ENCODE results near the gene KRT83. TPM values are rescaled to one million over a fixed set of nuclear protein-coding genes. Genes with fewer than 3 reads are reported as not detected.
"Not testable (repeated sequence)": the region's sequence is repeated elsewhere in the genome, so short reads cannot be mapped to it uniquely, and the experiment has no call there.

Gene KRT83
- total RNA-seq, 4 donors from 2014 or later, result 10.3 to 97.1 (median 33.9) TPM; not detected in 1

GRCh38 chr12:52307836-52308805, 13.1 kb downstream of the KRT83 start:
- Histone ChIP-seq H3K36me3 (no peaks in the 10 kb centered on the region), H3K9me3 (no peaks in the 10 kb centered on the region), H3K27ac (peak overlapping the region; percentile 18), H3K4me1 (peaks cover 13% of the 10 kb centered on the region), H3K4me3 (peak overlapping the region; percentile 52), H3K27me3 (peaks cover 38% of the 10 kb centered on the region)
- TF ChIP-seq EP300 (IDR thresholded peaks at IDR 0.05), result no peak
- TF ChIP-seq CTCF (IDR thresholded peaks at IDR 0.05), result peak; percentile 12 to 41
- 12% methylated on average over 52 of the region's 71 CpGs for WGBS
- DNase-seq (ENCODE audit: low spot score in 2 of 2), result peak in 1 of 2 donors; percentile 74

GRCh38 chr12:52306731-52307130, 14.5 kb downstream of the KRT83 start:
- TF ChIP-seq POLR2AphosphoS5 (IDR thresholded peaks at IDR 0.05), result no peak
- no peak for TF ChIP-seq POLR2A (IDR thresholded peaks at IDR 0.05)
- no peak for TF ChIP-seq EP300 (IDR thresholded peaks at IDR 0.05)
- TF ChIP-seq CTCF (IDR thresholded peaks at IDR 0.05), result no peak
- 100% methylated on average over 2 of the region's 2 CpGs for WGBS
- no peak overlapping the region for H3K27ac ChIP-seq
- no peaks in the 10 kb centered on the region for H3K9me3 ChIP-seq
- H3K4me3 ChIP-seq, result no peak overlapping the region
- peaks cover 13% of the 10 kb centered on the region for H3K4me1 ChIP-seq
- peaks cover 32% of the 10 kb centered on the region for H3K27me3 ChIP-seq
- H3K36me3 ChIP-seq, result no peaks in the 10 kb centered on the region
- peak in 1 of 2 donors; percentile 25 for DNase-seq (ENCODE audit: low spot score in 2 of 2)

- H3K27me3 ChIP-seq, result peaks cover 32% of the 10 kb centered on the region
- 73% methylated on average over 6 of the region's 11 CpGs for WGBS
- no peak overlapping the region for H3K4me3 ChIP-seq
- DNase-seq (ENCODE audit: low spot score in 2 of 2), result peak in 1 of 2 donors; percentile 38
- TF ChIP-seq POLR2AphosphoS5 (IDR thresholded peaks at IDR 0.05), result no peak
- no peak for TF ChIP-seq CTCF (IDR thresholded peaks at IDR 0.05)
- TF ChIP-seq EP300 (IDR thresholded peaks at IDR 0.05), result no peak
- TF ChIP-seq POLR2A (IDR thresholded peaks at IDR 0.05), result no peak
- no peaks in the 10 kb centered on the region for H3K9me3 ChIP-seq
- H3K27ac ChIP-seq, result no peak overlapping the region
- H3K36me3 ChIP-seq, result no peaks in the 10 kb centered on the region
- peaks cover 13% of the 10 kb centered on the region for H3K4me1 ChIP-seq
Measured at GRCh38 chr12:52305921-52306705, 15.1 kb downstream of the KRT83 start.

- H3K9me3 ChIP-seq, H3K27ac ChIP-seq, H3K4me3 ChIP-seq, H3K36me3 ChIP-seq: not testable (repeated sequence)
- WGBS, result 82% methylated on average over 14 of the region's 15 CpGs
- Histone ChIP-seq H3K27me3 (peaks cover 30% of the 10 kb centered on the region), H3K4me1 (peaks cover 13% of the 10 kb centered on the region)
- DNase-seq (ENCODE audit: low spot score in 2 of 2), result peak in 1 of 2 donors; percentile 57
Measured at GRCh38 chr12:52304941-52305411, 16.2 kb downstream of the KRT83 start.

GRCh38 chr12:52302242-52302914, 18.8 kb downstream of the KRT83 start:
- not testable (repeated sequence) for H3K4me3 ChIP-seq; H3K9me3 ChIP-seq; H3K4me1 ChIP-seq; H3K27ac ChIP-seq; H3K36me3 ChIP-seq; DNase-seq (ENCODE audit: low spot score in 2 of 2); H3K27me3 ChIP-seq
- WGBS, result no CpG with 5 or more reads among the region's 5 CpGs

- H3K36me3 ChIP-seq, H3K27ac ChIP-seq, H3K4me1 ChIP-seq, H3K27me3 ChIP-seq, H3K9me3 ChIP-seq, H3K4me3 ChIP-seq: not testable (repeated sequence)
- peak in 1 of 2 donors; percentile 27 for DNase-seq (ENCODE audit: low spot score in 2 of 2)
- WGBS, result 84% methylated on average over 22 of the region's 31 CpGs
Measured at GRCh38 chr12:52301721-52302120, 19.5 kb downstream of the KRT83 start.

All from suprapubic skin (tissue), 4 donors.